Epithelial cell of esophagus (primary cell): ENCODE measurements around the gene GIT2.

ENCODE experiments used
- DNase-seq: peaks from one replicate; pipeline ENCODE4 v3.0.0; 2010; ENCODE audit warnings: low read depth
- H3K4me3 ChIP-seq: 2 replicates; pipeline ENCODE4 v1.5.1; 2011; ENCODE audit warnings: mild to moderate bottlenecking, low read length, control low read depth
- TF ChIP-seq, protein P1 (sequence below): IDR thresholded peaks from 2 replicates; pipeline ENCODE4 v1.5.1; 2011; ENCODE audit warnings: low read depth, mild to moderate bottlenecking, low read length, control low read depth, inconsistent platforms; ENCODE audit not compliant: insufficient read depth; ENCODE audit errors: missing control alignments

The GIT2 gene

GRCh38 chr12:110004598-110004997, 8.4 kb upstream of the GIT2 start:
- TF ChIP-seq, protein P1, sequence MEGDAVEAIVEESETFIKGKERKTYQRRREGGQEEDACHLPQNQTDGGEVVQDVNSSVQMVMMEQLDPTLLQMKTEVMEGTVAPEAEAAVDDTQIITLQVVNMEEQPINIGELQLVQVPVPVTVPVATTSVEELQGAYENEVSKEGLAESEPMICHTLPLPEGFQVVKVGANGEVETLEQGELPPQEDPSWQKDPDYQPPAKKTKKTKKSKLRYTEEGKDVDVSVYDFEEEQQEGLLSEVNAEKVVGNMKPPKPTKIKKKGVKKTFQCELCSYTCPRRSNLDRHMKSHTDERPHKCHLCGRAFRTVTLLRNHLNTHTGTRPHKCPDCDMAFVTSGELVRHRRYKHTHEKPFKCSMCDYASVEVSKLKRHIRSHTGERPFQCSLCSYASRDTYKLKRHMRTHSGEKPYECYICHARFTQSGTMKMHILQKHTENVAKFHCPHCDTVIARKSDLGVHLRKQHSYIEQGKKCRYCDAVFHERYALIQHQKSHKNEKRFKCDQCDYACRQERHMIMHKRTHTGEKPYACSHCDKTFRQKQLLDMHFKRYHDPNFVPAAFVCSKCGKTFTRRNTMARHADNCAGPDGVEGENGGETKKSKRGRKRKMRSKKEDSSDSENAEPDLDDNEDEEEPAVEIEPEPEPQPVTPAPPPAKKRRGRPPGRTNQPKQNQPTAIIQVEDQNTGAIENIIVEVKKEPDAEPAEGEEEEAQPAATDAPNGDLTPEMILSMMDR = no peak
- no peak for DNase-seq
- H3K4me3 ChIP-seq = no peak overlapping the region

- peak; percentile 69 for DNase-seq
- H3K4me3 ChIP-seq = no peak overlapping the region
- TF ChIP-seq, protein P1 = no peak
These were observed 6.7 kb upstream of the GIT2 start for GRCh38 chr12:110002676-110003515.

DNA sequence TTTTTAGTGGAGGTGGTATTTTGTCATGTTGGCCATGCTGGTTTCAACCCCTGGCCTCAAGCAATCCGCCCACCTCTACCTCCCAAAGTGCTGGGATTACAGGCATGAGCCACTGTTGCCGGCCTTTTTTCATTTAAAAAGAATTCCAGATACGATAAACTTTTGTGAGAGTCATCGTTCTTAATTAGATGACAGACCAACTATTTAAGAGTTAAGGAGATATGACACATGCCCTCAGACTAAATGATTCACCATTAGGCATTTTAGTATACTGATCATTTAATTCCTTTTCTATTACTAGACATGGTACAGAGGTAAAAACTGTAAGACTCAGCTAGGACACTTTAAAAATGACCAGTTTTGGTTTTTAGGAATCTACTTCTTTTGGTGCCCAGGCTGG, 5.4 kb upstream of the GIT2 start:
- no peak overlapping the region for H3K4me3 ChIP-seq
- TF ChIP-seq, protein P1 = no peak
- peak; percentile 87 for DNase-seq

DNA sequence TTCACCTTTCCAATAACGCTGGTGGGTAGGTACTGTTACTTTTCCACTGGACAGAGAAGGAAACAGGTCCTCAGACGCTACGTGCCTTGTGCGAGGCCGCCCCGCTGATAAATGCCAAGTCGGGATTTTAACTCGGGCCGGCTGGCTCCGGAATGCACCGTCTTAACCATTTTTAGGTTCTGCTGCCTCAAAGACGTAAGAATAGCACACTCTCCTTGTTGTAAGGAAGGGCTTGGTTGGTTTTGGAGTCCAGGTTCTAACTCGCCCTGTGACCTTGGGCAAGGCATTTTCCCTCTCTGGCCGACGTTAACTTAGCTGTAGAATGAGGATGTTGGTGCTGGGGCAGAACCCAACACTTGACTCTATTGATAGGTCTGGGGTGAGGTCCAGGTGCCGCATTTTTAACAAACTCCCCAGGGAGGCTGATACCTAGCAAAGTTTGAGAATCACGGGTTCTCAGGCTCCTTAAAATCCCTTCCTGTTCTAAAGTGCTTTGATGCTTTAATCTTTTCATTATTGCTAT, 3.9 kb upstream of the GIT2 start:
- peak; percentile 46 for DNase-seq
- TF ChIP-seq, protein P1 = no peak
- peak overlapping the region; percentile 75 for H3K4me3 ChIP-seq

- TF ChIP-seq, protein P1 = no peak
- H3K4me3 ChIP-seq = peak overlapping the region; percentile 75
- DNase-seq = no peak
These were observed 3.4 kb upstream of the GIT2 start for GRCh38 chr12:109999649-109999971.

DNA sequence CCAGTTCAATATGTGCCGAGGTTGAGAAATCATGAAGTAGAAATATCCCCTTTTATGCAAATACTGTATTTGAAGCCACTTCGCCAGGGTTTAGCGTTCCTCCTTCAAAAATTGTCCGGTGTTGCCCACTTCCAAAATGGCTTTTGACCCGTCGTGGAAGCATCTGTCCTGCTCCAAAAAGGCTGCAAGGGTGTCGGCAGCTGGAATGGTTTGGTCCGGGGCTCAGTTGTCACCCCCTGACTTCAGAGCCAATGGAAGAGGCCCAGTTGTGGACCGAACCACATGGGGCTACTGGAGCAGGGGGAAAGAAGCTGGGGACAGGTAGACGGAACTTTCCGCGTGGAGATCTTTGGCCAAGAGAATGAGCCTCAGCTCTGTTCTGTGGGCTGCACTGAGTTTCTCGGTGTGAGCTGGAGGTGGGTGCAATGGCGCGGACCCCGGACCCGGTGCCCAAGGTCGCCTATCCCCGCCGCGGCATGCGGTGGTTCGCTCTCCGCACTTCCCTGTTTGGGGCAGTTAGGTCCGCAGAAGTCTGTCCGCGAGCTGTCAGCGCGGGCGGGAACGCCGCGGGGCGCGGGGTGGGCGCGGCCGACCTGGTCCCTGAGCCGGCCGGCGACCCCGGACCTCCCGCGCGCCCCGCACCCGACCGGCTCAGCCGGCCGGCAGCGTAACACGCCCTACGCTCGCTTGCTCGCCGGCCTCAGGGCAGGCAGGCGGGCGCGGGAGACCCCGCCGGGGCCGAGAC, 2.9 kb upstream of the GIT2 start, which contains the start of gene ANKRD13A:
ANKRD13A (plus strand) TSS at position 527 of the 745 bp plus-strand sequence. CDS start 259 bp downstream, outside the sequence.
- DNase-seq = peak; percentile 94
- TF ChIP-seq, protein P1 = no peak
- peak within 1 kb of the TSS; percentile 75 for H3K4me3 ChIP-seq
